ENCODE results near the gene GRIK3.

GRIK3 gene

GRCh38 chr1:36975642-36976041, 58.7 kb downstream of the GRIK3 start:
- DNase-seq = no peak

GRCh38 chr1:36973056-36973455, 61.3 kb downstream of the GRIK3 start:
- DNase-seq = no peak

- no peak for DNase-seq
Observed at GRCh38 chr1:36971852-36972618, 62.3 kb downstream of the GRIK3 start.

DNA sequence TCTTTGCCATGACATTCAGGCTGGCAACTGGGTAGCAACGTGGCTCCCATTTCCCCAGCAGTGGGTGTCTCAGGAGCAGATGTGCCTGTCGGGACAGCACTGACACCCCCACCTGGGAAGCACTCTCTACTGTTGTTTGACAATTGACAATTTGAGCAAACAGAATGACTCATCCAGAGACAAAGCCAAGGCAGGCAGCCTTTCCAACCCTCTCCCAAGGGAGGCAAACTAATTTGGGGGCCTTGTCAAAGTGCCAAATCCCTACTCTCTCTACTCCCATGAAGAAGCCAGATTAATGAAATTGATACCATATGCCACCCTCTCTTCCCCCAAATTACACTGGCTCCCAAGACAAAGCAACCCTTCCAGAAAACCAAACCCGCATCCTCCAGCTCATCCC, 65.6 kb downstream of the GRIK3 start:
- DNase-seq = no peak

- no peak for DNase-seq
Observed at GRCh38 chr1:36966242-36966641, 68.1 kb downstream of the GRIK3 start.

GRCh38 chr1:36965275-36966159, 68.8 kb downstream of the GRIK3 start:
- DNase-seq = no peak

DNA sequence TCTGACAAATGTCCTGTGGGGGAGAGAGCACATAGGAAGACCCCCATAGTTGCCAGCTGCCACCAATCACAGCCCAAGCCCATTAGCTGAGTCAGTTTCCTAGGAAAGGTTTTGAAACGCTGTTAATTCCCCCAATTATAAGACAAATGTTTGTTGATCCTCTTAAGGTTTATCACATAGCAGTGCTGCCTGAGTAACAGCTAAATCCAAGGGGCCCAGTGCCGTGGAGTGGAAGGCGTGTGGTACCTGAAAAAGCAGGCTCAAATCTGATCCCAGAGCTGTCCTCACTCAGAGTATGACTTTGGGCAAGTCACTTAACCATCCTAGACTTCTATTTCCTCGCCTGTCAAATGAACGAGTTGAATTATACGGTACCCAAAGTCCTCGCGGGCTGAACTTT, 69.5 kb downstream of the GRIK3 start:
- DNase-seq = no peak

DNA sequence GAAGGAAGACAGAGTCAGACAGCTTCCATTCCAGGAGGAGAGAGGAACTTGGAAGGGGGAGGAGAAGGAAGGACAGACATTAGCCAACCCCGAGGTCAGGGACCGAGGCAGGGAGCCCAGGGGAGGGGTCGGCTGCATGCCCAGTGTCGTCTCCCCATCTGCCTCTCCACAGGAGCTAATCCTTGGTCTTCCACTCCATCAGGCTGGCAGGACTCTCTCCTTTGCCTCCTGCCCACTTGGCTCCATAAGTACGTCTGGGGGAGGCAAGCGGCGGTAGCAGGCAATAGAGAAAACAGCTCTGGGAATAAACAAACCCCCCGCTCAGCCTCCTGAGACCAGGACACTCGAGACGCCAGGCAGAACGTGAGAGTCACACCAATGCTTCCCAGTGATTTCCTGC, 71.3 kb downstream of the GRIK3 start:
- no peak for DNase-seq

- DNase-seq = no peak
Observed at GRCh38 chr1:36961062-36961615, 73.2 kb downstream of the GRIK3 start.

GRCh38 chr1:36956570-36956969, 77.7 kb downstream of the GRIK3 start:
- no peak for DNase-seq

GRCh38 chr1:36955016-36955415, 79.3 kb downstream of the GRIK3 start:
- no peak for DNase-seq

DNA sequence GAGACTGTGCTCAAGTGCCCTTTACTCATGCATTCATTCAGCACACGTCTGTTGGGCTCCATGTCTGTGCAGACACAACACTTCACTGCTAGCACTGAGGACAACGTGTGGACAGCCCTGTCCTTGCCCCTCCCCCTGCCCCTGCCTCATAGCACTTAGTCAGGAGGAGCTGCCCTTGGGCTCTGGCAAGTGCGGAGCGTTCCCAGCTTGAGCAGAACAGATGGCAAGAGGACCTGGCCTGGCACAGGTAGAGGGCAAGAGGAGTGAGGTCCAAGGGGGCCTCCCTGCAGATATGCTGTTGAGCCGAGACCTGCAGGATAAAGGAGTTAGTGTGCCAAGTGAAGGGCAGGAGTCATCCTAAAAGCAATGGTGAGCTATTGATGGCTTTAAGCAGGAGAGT, 81.3 kb downstream of the GRIK3 start:
- no peak for DNase-seq

DNA sequence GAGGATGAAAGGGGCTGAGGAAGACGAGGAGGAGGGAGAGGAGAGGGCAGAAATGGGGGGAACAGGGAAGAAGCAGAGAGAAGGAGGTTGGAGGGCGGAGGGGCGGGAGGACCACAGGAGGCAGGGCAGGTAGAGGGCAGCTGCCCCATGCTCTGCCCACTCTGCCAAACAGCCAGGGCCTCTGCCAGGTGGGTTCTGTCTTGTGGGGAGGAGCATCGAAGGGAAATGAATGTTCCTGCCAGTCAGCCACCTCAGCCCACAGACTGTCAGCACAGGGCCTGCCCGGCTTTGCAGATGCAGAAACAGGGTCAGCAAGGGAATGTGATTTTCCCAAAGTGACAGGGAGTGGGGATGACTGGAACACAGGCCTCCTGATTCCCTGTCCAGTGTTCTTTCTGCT, 82.6 kb downstream of the GRIK3 start:
- no peak for DNase-seq

- DNase-seq = no peak
Observed at GRCh38 chr1:36951292-36951750, 83.0 kb downstream of the GRIK3 start.

DNA sequence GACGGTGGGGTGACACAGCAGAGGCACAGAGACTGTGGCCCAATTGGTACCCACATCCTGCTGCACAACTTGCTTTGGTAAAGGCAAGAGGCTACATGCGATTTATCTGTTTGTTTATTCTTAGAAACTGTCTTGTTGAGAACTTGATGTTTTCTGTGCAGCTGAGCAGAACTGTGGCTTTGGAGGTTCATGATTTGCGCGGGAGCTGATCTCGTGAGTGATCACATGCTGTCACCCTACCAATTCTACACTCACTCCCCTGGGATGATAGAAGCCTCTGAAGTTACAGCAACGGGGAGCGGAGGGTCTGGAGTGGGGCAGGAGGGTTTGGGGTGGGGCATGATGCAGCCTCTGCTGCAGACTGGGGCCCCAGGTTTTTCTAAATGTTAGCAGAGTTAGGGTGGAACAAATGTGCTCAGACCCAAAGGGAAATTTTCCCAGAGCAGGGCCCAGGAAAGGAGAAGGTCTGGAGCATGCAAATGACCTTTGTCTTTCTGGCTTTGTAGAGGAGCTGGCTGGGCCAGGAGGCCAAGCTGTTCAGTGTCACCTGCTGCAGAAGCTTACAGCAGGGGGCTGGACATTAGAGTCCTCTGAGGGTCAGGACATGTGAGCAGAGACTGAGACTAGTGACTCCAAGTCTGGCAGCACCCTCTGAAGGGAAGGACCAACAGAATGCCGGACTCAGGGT, 83.6 kb downstream of the GRIK3 start:
- no peak for DNase-seq

GRCh38 chr1:36948606-36949005, 85.7 kb downstream of the GRIK3 start:
- no peak for DNase-seq

DNA sequence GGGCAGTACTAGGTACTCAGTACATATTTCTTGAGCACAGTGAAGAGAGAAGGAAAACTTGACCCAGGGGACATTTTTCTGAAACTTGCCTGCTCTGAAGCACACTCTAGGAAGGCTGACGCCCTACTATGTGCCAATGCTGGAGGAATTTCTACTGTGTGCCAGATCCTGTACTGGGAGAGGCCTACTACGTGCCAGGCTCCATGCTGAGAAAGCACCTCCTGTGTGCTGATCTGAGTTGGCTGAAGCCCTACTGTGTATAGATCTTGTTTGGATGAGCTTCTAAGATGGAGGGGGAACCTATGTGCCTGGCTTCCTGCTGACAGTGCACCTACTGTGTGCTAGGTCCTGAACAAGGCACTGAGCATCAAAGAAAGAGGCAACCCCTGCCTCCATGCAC, 86.2 kb downstream of the GRIK3 start:
- no peak for DNase-seq

- no peak for DNase-seq
Observed at GRCh38 chr1:36947384-36947783, 86.9 kb downstream of the GRIK3 start.

- DNase-seq = no peak
Observed at GRCh38 chr1:36944883-36945282, 89.4 kb downstream of the GRIK3 start.

DNA sequence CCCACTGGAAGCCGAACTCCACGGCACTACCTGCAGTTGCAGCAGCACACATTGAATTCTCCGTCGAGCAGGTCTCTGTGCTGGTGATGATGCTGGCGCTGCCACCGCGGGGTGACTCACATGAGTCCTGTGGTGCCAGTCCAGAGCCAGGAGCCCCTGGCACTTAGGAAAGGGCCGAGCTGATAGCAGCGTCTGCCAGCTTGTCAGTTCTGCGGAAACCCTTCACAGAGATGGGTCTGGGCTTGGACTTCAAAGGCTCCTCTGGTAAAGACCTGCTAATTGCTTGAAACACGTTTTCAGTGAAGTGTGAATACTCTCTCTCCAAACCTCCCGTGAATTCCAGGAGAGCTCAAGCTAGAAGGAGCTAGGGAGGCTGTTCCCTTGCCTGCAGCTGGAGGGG, 92.2 kb downstream of the GRIK3 start:
- no peak for DNase-seq

DNA sequence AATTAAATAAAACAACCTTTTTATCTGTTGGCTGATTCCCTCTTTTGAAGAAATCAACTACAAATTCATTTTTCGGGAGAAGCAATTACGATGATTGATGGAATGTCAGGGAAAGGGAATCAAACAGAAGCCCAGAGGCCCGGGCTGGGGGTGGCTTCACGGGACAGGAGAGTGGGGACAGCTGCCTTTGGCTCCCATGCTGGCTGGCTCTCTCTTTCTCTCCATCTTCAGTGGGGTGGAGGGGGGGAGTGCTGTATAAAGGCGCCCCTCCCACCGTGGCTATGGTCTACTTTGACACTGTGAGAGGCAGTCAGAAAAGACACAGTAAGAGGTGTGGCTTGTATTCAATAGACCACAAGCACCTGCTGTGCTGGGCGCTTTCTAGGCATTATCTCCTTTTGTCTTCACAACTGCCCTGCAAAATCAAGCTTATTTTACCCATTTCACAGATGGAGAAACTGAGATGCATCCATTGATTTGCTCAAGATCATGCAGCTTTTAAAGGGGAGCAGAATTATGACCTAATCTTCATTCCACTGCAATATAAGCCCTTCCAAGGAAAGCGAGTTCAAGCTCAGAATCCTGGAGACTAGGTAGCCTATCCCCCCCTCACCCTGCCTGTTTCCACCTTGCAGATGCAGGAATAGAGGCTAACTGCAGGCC, 92.9 kb downstream of the GRIK3 start:
- no peak for DNase-seq

GRCh38 chr1:36938819-36939218, 95.5 kb downstream of the GRIK3 start:
- no peak for DNase-seq

DNA sequence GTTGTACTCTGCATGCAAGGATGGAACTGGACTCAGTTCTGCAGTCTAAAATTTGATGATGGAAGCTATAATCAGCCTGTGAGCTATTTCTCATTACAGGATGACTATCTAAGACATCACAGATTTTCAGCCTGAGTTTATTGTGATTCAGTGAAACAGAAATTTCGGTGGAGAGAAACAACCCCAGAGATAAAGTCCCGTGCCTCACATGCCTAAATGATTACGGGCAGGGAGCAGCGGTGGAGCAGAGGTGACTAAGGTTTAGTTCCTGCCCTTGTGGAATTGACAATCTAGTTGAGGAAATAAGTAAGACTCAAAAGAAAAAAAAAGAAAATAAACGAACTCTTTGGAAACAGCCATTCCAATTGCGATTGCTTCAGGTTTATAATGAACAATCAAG, 96.9 kb downstream of the GRIK3 start:
- DNase-seq = no peak

All from CD4-positive, alpha-beta T cell treated with Interferon alpha-2 for 1 hour (primary cell).